ENCODE measurements around the gene MFNG.

Gene MFNG

GRCh38 chr22:37464181-37464580 lies 22.0 kb downstream of the MFNG start:
- H3K4me3 ChIP-seq (ENCODE audit: low read depth, low read length): no peak overlapping the region
- no peak for DNase-seq (ENCODE audit: low read depth)
- TF ChIP-seq MYC (IDR thresholded peaks at IDR 0.05; ENCODE audit: low read depth, low read length) (no peak), POLR2A (IDR thresholded peaks at IDR 0.05; ENCODE audit: extremely low read depth, insufficient read length) (no peak), CTCF (IDR thresholded peaks at IDR 0.05; ENCODE audit: low read depth, low read length) (no peak)
- TF ChIP-seq, protein P1, sequence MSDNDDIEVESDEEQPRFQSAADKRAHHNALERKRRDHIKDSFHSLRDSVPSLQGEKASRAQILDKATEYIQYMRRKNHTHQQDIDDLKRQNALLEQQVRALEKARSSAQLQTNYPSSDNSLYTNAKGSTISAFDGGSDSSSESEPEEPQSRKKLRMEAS (IDR thresholded peaks at IDR 0.05; ENCODE audit: low read depth, low read length): no peak

- no peak overlapping the region for H3K4me3 ChIP-seq (ENCODE audit: low read depth, low read length)
- peak; percentile 52 for DNase-seq (ENCODE audit: low read depth)
- TF ChIP-seq MYC (IDR thresholded peaks at IDR 0.05; ENCODE audit: low read depth, low read length) (no peak), POLR2A (IDR thresholded peaks at IDR 0.05; ENCODE audit: extremely low read depth, insufficient read length) (no peak), CTCF (IDR thresholded peaks at IDR 0.05; ENCODE audit: low read depth, low read length) (no peak)
- TF ChIP-seq, protein P1 (IDR thresholded peaks at IDR 0.05; ENCODE audit: low read depth, low read length): no peak
Measured at GRCh38 chr22:37462983-37463382, 23.2 kb downstream of the MFNG start.

DNA sequence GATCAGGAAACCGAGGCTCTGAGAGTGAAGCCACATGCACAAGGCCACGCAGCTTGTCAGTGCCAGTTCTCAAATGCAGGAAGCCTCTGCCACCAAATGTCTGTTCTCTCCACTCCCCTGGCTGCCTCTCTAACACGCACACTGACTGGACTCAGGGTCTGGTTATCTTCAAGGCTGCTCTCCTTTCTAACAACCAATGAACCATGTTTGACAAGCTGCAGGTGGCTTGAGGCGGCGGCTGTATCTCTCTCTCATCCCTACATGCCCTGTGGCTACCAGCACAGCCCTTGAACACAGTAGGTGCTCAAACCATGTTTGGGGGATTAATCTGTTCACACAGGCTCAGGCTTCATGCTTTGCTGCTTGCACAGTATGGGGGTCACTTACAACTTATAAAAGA lies 23.7 kb downstream of the MFNG start:
- TF ChIP-seq POLR2A (IDR thresholded peaks at IDR 0.05; ENCODE audit: extremely low read depth, insufficient read length) (no peak), MYC (IDR thresholded peaks at IDR 0.05; ENCODE audit: low read depth, low read length) (no peak), CTCF (IDR thresholded peaks at IDR 0.05; ENCODE audit: low read depth, low read length) (no peak)
- TF ChIP-seq, protein P1 (IDR thresholded peaks at IDR 0.05; ENCODE audit: low read depth, low read length): no peak
- no peak for DNase-seq (ENCODE audit: low read depth)
- H3K4me3 ChIP-seq (ENCODE audit: low read depth, low read length): no peak overlapping the region

GRCh38 chr22:37461961-37462360 lies 24.2 kb downstream of the MFNG start:
- TF ChIP-seq, protein P1 (IDR thresholded peaks at IDR 0.05; ENCODE audit: low read depth, low read length): no peak
- TF ChIP-seq MYC (IDR thresholded peaks at IDR 0.05; ENCODE audit: low read depth, low read length) (no peak), POLR2A (IDR thresholded peaks at IDR 0.05; ENCODE audit: extremely low read depth, insufficient read length) (no peak), CTCF (IDR thresholded peaks at IDR 0.05; ENCODE audit: low read depth, low read length) (no peak)
- no peak overlapping the region for H3K4me3 ChIP-seq (ENCODE audit: low read depth, low read length)
- DNase-seq (ENCODE audit: low read depth): no peak

DNA sequence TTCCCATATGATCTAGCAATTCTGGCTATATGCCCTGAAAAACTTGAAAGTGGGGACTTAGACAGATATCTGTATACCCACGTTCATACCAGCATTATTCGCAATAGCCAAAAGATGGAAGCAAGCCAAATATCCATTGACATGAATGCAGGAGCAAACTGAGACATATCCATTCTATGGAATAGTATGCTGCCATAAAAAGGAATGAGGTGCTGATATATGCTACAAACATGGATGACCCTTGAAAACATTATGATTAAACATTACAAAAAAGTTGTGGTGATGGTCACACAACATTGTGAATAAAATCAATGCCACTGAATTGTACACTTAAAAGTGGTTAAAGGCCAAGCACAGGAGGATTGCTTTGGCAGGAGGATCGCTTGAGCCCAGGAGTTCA lies 25.5 kb downstream of the MFNG start:
- TF ChIP-seq MYC (IDR thresholded peaks at IDR 0.05; ENCODE audit: low read depth, low read length) (no peak), POLR2A (IDR thresholded peaks at IDR 0.05; ENCODE audit: extremely low read depth, insufficient read length) (no peak), CTCF (IDR thresholded peaks at IDR 0.05; ENCODE audit: low read depth, low read length) (no peak)
- TF ChIP-seq, protein P1 (IDR thresholded peaks at IDR 0.05; ENCODE audit: low read depth, low read length): no peak
- H3K4me3 ChIP-seq (ENCODE audit: low read depth, low read length): no peak overlapping the region
- no peak for DNase-seq (ENCODE audit: low read depth)

DNA sequence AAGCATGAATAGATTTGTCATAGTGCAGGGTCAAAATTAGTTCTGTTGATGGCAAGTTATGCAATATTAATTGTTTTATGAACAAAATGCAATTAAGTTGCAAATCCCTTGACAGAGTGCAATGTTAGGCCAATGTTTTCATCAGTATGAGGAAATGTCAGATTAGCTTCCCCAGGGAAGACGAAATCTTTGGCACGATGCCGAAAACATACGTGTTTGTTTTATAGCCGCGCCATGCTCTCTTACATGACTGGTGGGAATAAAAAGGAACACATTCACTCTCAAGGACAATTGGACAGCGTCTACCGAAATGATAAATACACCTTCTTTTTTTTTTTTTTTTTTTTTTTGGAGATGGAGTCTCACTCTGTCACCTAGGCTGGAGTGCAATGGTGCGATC lies 27.0 kb downstream of the MFNG start:
- H3K4me3 ChIP-seq (ENCODE audit: low read depth, low read length): no peak overlapping the region
- no peak for DNase-seq (ENCODE audit: low read depth)
- TF ChIP-seq CTCF (IDR thresholded peaks at IDR 0.05; ENCODE audit: low read depth, low read length) (no peak), POLR2A (IDR thresholded peaks at IDR 0.05; ENCODE audit: extremely low read depth, insufficient read length) (no peak), MYC (IDR thresholded peaks at IDR 0.05; ENCODE audit: low read depth, low read length) (no peak)
- TF ChIP-seq, protein P1 (IDR thresholded peaks at IDR 0.05; ENCODE audit: low read depth, low read length): no peak

Measured in NB4 (cell line).